SH-SY5Y (cell line): Measurements from ENCODE around the gene RWDD3.

Experiments
- GATA2 ChIP-seq: IDR thresholded peaks from 2 replicates; pipeline ENCODE4 v1.6.1; 2011; ENCODE audit warnings: mild to moderate bottlenecking, low read depth, low read length
- GATA3 ChIP-seq: IDR thresholded peaks from 2 replicates; pipeline ENCODE4 v1.6.1; 2011; ENCODE audit warnings: low read depth, mild to moderate bottlenecking, low read length, moderate library complexity

DNA sequence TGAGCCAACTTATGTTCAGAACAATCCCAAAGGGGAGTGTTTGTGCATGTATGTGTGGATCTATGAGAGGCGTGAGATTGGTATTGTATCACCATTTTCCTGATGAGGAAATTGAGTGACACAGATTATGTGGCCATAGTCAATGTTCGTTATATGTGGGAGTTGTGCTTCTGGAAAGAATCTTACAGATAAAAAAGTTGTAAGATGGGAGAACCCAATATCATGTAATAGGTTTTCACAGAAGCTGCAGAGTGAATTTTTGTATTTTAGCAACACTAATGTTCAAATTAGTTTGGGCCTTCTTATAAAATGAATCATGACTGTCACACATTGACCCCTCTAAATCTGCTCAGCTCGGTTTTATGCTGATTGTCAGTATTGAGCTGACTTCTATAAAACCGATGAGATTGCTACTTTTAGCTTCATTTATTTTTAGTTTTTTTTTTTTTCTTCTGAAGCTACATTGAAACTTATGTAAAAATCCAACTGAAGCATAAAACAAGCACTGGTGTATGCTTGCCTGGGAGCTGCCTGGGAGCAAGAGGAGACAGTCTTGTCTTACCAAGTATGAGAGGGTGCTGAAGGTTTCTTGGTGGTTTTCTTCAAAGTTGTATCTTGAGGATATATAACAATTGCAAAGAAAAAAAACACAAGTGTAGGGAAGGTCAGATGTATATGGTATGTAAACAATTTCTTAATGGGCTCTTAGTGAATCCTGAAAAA lies 4.1 kb downstream of the RWDD3 start:
- no peak for TF ChIP-seq GATA2
- TF ChIP-seq GATA3: no peak
